GM12872 (cell line): Measurements from ENCODE around the gene CALCR.

Experiments used
- TF ChIP-seq, protein P1 (sequence below): IDR thresholded peaks from 3 replicates; pipeline ENCODE4 v1.5.1; 2011; ENCODE audit warnings: low read depth, mild to moderate bottlenecking, low read length, moderate library complexity; ENCODE audit not compliant: insufficient read depth

The CALCR gene

DNA sequence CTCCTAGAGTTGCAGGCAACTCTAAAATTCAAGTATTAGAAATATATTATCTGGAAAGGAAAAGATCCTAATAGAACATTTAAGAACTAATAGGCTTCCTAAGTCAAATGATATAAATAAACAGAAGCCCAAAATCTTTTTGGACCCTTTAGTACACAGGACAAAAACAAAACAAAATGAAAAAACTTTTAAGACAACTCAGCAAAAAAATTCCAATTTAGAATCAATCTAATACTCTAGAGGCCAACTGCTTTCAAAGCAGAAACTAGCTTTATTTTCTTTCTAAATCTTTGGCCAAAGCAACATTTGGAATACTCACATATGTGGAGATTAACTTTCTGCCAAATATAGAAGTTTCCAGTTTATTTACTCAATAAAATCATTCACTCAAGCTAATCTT lies 65.2 kb downstream of the CALCR start:
- TF ChIP-seq, protein P1, sequence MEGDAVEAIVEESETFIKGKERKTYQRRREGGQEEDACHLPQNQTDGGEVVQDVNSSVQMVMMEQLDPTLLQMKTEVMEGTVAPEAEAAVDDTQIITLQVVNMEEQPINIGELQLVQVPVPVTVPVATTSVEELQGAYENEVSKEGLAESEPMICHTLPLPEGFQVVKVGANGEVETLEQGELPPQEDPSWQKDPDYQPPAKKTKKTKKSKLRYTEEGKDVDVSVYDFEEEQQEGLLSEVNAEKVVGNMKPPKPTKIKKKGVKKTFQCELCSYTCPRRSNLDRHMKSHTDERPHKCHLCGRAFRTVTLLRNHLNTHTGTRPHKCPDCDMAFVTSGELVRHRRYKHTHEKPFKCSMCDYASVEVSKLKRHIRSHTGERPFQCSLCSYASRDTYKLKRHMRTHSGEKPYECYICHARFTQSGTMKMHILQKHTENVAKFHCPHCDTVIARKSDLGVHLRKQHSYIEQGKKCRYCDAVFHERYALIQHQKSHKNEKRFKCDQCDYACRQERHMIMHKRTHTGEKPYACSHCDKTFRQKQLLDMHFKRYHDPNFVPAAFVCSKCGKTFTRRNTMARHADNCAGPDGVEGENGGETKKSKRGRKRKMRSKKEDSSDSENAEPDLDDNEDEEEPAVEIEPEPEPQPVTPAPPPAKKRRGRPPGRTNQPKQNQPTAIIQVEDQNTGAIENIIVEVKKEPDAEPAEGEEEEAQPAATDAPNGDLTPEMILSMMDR: no peak

DNA sequence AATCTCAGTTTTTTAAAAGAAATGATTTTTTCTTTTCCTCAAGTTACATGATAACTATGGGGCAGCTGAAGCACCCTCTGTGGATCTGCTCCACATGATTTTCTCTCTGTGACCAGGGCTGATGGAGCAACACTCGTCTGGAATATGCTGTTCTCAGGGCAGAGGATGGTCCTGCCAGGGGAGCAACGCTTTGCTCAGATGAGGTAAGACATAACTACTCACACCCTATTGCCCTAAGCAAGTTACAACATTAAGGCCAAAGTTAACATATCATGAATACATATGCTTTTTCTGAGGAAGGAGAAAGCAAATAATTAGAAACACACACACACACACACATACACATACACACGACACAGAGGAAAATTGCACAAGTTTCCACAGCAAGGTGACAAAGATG lies 71.4 kb downstream of the CALCR start:
- TF ChIP-seq, protein P1: no peak

DNA sequence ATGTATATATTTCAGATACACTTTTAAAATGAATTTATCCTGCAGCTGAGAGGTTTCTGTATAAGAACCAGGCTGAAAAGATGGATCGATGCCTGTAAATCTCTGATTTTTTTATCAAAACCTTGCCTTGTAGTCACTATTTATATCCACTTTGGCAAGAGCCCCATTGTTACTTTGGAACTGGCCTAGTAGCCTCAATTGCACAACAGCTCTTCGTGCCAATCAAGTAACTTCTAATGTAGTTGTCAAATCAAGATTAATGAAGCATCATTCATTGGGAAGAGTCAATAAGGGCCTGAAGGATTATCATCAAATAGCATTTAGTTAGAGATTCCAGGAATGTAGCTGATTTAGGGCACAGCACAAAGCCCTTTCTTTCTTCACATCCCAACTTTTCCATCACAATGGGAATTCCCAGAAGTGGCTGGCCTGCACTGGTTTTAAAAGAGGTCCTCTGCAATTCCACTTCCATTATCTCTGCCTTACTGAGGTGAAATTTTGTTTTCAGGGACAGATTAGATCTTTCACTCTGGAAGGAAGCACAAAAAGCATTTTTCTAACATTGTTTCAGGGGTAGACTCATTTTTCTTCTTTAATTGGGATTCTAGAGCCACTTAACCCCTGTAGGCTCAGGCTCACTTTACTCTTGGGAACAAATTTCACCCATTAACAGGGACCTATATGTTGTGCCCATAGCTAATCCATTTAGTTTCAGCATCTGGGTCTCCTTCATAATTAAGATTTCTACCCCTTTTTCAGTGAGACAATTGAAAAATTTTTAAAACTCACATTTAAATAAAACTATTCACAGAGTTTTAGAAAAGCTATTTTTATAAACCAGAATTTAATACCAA lies 97.8 kb downstream of the CALCR start:
- TF ChIP-seq, protein P1: no peak

DNA sequence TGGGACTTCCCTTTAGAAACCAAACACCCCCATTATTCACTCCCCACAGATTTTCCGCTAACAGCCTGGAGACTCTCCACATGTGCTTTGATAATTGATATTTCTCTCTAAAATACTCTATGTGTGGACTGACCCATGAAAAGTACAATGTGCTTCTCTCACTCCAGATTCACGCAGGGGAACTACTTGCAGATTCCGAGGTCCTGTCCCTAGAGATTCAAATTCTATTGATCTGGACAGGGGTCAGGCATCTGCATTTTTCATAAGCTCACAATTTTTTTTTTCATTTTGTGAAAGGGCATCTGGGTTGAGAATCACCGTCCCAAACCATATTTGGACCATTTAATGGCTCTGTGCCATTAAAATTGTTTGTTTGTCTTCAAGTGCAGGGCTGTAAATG lies 98.7 kb downstream of the CALCR start:
- TF ChIP-seq, protein P1: no peak

DNA sequence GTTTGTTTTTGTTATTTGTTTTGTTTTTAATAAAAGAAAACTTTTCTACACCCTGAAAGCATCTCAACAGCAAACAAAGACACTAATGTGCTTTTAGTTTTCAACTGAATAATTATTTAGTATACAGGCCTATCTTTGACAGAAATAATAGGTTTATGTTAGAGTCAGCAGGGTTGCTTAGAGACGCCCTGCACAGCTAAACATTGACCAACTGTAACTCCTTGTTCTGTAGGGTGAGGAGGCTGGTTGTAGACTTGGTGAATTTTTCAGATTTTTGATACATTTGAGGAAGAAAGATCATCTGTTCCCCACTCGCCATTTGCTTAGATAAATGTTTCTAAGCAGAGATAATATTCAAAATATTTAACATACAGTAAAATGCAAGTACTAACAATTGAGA lies 103.1 kb downstream of the CALCR start:
- TF ChIP-seq, protein P1: no peak

DNA sequence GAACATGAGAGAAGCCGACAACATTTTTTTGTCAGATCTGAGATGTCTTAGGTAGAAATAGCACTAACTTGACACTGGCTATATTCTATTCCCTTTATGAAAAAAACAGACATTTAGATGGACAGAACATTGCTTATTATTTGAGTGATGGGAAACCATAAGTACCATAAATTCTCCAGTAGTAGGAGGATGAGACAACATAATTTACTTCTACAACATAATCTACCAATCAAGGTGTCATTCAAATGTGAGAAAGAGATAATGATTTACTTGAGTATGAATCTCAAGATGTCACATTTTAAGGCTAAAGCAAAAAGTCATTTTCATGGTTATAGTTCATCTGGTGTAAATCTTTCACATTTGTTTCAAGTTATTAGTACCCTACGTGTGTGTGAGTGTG lies 110.8 kb downstream of the CALCR start:
- TF ChIP-seq, protein P1: no peak

DNA sequence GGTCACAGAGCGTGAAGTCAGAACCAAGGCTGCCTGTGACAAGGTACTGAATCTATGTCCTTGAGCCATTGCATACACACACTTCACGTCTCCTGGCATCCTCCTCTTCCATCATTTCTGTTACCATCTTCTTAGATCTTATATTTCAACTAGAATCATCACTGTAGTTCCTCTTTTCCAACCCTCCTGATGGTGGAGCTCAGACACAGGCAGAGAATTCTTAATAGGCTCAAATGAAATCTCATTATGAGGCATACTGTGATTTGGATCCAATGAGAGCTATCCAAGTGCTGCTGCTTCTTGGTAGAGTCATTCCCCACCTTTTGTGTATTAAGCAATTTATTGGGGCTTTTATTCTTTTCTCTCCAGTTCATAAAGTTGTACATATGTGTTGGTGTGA lies 113.2 kb downstream of the CALCR start:
- TF ChIP-seq, protein P1: no peak
